GM21528 (cell line): ENCODE data around the gene INHBE.

ENCODE experiments used
- ATAC-seq: cut with Tn5 transposase; IDR thresholded peaks from one replicate; pipeline ENCODE4 v1.9.1; 2021; ENCODE audit warnings: mild to moderate bottlenecking, moderate library complexity; ENCODE audit not compliant: unreplicated experiment, low FRiP score

The INHBE gene

DNA sequence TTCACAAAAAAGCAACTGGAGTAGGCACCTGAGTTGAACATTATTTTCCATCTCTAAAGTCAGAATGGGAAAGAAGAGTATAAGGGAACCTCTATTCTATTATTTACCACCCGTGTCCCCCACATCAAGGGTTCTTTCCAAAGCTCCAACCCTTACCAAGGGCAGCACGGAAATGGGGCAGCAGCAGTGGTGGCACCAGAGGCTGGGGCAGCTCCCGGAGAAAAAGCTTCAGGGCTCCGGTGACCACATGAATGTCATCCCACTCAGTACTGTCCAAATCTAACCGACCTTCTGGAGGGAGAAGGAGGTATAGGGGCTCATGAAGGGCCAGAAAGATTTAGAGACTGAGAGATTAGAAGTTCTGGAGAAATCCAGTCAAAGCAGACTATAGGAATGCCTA is 18.8 kb downstream of the INHBE start:
- ATAC-seq = no peak

- ATAC-seq = no peak
These were observed 19.3 kb downstream of the INHBE start for GRCh38 chr12:57474430-57474829.

DNA sequence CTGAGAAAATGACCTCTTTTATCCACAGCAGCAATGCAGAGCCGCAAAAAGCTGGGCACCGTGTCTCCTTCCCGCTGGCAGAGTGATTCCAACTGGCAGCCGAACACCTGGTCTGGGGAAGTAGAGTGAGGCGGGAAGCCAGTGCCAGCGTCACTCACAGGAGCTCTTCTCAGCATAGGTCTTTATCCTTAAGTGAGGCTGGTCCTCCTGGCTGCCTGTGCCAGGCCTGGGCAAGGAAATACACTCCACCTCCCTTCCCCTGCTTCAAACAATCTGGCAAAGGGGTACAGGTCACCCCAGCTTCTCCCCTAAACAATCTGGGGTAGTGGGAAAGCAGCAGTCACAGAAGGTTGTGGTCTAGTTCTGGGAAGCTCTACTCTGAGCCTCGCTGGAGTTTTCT is 19.8 kb downstream of the INHBE start:
- ATAC-seq = no peak

DNA sequence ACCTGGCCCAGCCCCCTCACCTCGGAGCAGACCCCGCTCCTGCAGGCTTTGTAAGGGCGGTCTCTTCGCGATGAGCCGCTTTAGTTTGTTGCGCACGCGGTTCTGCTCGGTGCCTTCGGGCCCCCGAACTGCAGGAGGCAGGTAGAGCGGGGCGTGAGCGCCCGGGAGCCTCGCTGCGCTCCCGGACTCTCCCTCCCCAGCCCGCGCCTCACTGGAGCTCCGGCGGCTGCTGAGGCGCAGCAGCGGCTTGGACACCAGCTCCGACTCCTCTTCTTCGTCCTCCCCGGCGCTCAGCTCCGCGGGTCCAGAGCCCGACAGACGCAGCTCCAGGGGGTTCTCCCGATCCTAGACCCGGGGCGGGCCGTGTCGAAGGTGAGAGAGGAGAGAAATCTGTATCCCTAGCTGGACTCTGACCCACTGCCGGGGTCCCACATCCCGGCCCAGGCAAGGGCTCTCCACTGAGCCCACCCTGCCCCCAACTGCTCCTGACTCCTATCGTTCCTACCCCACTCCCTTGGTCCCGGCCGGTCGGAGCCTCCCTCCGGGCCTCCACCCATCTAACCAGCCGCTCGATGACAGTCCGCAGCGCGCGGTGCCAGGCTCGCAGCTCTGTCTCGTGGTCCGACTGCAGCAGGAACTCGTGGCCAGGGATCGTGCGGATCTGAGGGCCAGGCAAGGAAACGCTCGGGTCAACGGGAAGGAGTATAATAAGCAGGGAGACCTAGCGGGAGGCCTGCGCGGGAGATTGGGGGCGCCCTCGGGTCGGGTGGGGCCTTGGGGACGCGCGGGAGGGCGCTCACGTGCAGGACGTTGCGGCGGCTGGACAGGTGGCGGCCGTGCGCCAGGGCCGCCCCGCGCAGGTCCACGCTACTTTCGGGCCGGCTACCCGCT is 20.4 kb downstream of the INHBE start:
- no peak for ATAC-seq

GRCh38 chr12:57476162-57476992 is 21.3 kb downstream of the INHBE start:
- no peak for ATAC-seq

GRCh38 chr12:57476993-57477709 is 22.0 kb downstream of the INHBE start:
- ATAC-seq = no peak

DNA sequence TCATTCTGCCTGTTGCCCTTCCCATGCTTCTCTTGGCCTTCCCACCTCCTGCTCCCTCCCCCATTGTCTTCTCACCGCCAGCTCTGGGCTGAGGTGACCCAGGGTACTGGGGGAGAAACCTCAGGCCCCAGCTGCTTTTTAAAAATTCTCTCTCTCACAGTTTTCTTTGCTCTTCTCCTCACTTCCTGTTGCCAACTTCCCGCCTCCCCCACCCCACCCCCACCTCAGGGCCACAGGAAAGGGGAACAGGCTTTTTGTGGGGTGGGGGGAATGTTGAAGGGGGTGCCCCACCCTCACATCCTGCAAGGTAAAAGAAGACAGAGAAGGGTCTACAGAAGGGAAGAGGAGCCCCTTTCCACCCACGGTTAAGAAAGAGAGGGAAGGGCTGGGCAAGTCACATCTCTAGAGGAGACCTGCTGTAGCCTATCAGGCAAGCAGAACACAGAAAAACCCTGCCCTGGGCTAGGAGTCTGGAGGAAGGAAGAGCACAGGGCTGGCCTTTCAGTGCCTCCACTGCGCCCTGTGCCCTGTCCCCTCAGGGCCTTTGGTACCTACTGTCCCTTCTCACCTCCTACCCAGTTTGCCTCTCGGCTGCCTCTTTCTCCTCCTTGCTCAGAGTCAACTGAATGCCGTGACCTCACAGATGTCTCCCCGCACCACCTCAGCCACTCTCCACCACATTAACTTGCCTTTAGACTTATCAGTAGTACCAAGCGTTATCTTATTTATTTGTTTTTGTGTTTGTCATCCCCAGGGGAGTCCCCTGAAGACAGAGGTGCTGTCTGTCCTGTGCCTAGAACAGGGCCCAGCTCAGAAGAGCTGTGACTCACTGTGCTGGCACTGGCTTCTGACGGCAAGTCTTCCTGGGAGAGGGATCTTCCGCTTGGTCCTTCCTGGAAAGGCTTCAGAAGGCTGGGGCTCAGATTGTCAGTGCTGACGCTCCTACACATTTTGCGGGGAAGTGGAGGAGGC is 22.9 kb downstream of the INHBE start:
- peak; percentile 45 for ATAC-seq

DNA sequence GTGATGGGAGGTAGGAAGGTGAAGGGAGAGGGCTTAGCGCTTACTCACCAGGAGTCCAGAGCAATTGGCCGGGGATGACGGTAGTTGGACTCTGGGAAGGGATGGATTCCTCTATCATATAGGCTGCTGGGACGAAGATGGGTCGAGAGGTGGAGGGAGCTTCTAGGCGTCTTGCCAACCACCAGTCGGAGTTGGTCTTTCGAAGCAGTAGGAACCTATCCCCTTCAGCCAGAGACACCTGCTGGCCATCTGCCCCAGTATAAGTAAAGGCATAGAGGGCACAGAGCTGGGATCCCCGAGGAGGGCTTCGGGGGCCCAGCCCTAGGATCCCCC is 23.9 kb downstream of the INHBE start:
- no peak for ATAC-seq

GRCh38 chr12:57479376-57480115 is 24.4 kb downstream of the INHBE start, which contains the start of gene ARHGAP9:
ARHGAP9 (minus strand) TSS chr12:57479866; CDS start chr12:57479406, 460 bp downstream.
- ATAC-seq = no peak

DNA sequence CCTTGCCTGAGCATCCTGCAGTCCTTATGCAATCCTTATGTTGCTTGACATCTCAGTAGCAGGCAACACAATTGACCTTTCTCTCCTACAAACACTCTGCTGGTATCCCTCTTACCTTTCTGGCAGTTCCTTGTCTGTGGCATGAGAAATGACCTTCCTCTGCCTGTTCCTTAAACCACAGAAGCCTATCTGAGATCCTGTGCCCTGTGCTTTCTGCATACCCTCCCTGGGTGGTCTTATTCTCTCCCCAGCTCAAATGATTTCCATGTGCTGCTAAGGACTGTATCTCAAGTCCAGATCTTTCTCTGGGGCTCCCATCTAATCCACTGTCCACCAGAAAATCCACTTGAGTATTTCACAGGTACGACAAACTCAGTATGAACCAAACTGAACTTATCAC is 26.6 kb downstream of the INHBE start:
- ATAC-seq = no peak

DNA sequence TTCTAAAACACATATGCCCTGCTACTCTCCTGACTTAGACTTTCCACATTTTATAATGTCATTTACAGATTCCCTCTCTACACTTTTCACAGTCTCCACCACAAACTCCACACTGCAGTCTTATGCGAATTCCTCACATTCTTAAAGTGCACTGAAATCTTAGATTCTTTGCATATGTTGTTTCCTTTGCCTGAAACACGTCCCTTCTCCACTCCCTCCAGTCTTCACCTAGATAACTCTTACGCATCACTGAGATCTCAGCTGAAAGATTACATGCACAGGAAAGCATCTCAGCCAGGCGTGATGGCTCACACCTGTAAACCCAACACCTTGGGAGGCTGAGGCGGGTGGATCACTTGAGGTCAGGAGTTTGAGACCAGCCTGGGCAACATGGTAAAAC is 28.4 kb downstream of the INHBE start:
- ATAC-seq = no peak

DNA sequence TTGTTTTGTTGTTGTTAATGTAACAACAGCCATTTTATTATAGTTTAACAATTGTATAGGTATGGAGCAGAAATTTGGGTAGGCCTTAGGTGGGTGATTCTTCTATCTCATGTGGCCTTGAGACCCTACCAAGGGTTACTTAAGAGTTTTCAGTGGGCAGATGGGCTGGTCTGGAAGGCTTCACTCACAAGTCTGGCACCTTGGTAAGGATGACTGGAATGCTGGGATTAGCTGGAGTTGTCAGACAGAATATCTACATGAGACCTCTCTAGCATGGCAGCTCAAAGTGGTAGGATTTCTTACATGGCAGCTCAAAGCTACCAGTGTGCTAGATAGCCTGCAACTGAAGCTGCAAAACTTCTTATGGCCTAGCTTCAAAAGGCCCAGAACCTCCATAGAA is 30.6 kb downstream of the INHBE start:
- ATAC-seq = no peak

DNA sequence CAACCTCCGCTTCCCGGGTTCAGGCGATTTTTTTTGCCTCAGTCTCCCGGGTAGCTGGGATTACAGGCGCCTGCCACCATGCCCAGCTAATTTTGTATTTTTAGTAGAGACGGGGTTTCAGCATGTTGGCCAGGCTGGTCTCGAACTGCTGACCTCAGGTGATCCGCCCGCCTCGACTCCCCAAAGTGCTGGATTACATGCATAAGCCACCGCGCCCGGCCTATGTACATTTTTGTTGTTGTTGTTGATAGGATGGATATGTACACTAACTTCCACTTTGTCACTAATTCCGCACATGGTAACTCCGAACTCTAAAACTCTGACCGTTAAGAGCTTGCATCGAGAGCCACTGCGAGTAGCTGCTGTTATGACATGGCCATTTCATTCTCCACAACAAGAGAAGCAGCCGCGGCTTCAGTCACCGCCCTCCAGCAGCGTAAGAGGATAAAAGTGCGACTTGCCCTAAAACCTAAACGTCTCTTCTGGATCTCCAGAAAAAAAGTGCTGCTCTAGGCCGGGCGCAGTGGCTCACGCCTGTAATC is 32.0 kb downstream of the INHBE start:
- no peak for ATAC-seq

DNA sequence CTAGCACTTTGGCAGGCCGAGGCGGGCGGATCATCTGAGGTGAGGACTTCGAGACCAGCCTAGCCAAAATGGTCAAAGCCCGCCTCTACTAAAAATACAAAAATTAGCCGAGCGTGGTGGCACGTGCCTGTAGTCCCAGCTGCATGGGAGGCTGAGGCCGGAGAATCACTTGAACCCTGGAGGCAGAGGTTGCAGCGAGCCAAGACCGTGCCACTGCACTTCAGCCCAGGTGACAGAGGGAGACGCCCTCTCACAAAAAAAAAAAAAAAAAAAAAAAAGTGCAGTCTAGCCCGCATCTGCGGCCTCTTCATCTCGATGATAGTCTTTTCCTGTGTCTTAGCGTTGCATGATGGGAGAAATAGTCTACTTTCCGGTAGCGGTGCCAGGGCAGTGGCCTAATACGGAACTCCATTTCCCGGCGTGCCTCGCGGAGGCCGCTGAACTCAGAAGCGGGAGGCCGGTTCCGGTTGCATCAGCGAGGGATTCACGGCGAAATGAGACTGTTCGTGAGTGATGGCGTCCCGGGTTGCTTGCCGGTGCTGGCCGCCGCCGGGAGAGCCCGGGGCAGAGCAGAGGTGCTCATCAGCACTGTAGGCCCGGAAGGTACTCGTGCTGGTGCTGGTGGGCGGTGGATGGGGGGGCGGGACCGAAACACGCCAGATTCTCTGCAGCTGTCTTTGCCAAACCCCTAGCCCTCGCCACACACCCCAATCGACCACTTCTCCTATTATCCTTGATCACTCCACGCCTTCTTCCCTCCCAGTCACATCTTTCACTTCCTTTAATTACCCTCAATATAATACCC is 32.7 kb downstream of the INHBE start, which contains the start of gene MARS1:
Gene MARS1 (plus strand): TSS at position 472 of the 805 bp plus-strand sequence. CDS start 23 bp downstream, at position 495.
- peak; percentile 94 for ATAC-seq

- ATAC-seq = no peak
These were observed 33.5 kb downstream of the INHBE start for GRCh38 chr12:57488402-57489156.

GRCh38 chr12:57489157-57489641 is 34.1 kb downstream of the INHBE start:
- no peak for ATAC-seq

DNA sequence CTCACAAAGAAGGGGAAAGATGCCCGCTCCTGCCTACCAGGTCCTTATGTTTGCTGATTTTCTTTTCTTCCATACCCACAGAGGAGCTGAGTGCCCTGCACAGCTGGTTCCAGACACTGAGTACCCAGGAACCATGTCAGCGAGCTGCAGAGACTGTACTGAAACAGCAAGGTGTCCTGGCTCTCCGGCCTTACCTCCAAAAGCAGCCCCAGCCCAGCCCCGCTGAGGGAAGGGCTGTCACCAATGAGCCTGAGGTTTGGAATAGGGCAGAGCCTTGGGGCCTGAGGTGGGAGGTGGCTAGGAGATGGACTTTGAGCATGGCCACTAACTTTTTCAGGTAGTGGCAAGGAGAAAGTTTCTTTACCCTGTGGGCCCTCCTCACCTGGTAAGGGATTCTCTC is 35.0 kb downstream of the INHBE start:
- no peak for ATAC-seq
